T-cell (primary cell): ENCODE data around the gene PGM1. TPM values are rescaled to one million over a fixed set of nuclear protein-coding genes. Genes with fewer than 3 reads are reported as not detected.
"Not testable (repeated sequence)": the region's sequence is repeated elsewhere in the genome, so short reads cannot be mapped to it uniquely, and the experiment has no call there.

Source experiments
- ATAC-seq, 4 experiments: fragments of 200-7000 bp in 3 of 4; fragments of 150-1000 bp in 1 of 4; cut with Tn5 transposase; replicated peaks in 1 of 4; 1 replicate in 3 of 4; 2 replicates in 1 of 4; pipeline ENCODE4 v1.10.0; 2021; ENCODE audit warnings: moderate library complexity in 3 of 4, mild to moderate bottlenecking in 2 of 4, moderate number of reproducible peaks in 1 of 4
- CTCF ChIA-PET, 2 donors: fragments of 300-600 bp; sonication (Branson Sonifier 250); formaldehyde crosslinking; loops; one replicate each; lab custom pipeline; 2022; ENCODE audit warnings: antibody characterized with exemption in 2 of 2; lab: Charles Lee
- POLR2A ChIA-PET, 2 donors: fragments of 300-600 bp; sonication (Branson Sonifier 250); formaldehyde crosslinking; loops; one replicate each; lab custom pipeline; 2022; ENCODE audit warnings: antibody characterized with exemption in 2 of 2; lab: Charles Lee
- DNase-seq, 35 experiments: peaks; one replicate each; pipeline versions ENCODE4 v3.0.0 to v3.0.0-alpha.2; 2013 to 2023
- H3K27ac ChIP-seq: one replicate; pipeline ENCODE4 v1.5.1; 2013; ENCODE audit warnings: low read length
- H3K27me3 ChIP-seq, 2 experiments: replicated peaks in 1 of 2; 1 replicate in 1 of 2; 2 replicates in 1 of 2; pipeline versions ENCODE4 v1.6.1 to v1.7.0; 2013; ENCODE audit warnings: low read length in 1 of 2, mixed read lengths in 1 of 2; ENCODE audit not compliant: control insufficient read depth in 2 of 2, insufficient read depth in 2 of 2; ENCODE audit errors: extremely low read depth in 1 of 2
- H3K36me3 ChIP-seq, 2 donors: 1 replicate in 1 of 2; 2 replicates in 1 of 2; pipeline versions ENCODE4 v1.6.1 to v1.7.0; 2013; ENCODE audit warnings: low read length in 1 of 2; ENCODE audit not compliant: control insufficient read depth in 2 of 2, insufficient read depth in 1 of 2; ENCODE audit errors: extremely low read depth in 1 of 2
- H3K4me1 ChIP-seq, 2 experiments: 1 replicate in 1 of 2; 2 replicates in 1 of 2; pipeline versions ENCODE4 v1.6.1 to v1.7.0; 2013; ENCODE audit warnings: low read length in 2 of 2, mixed read lengths in 1 of 2; ENCODE audit not compliant: insufficient read depth in 2 of 2, control insufficient read depth in 1 of 2; ENCODE audit errors: extremely low read depth in 1 of 2
- H3K4me3 ChIP-seq, 2 donors: 1 replicate in 1 of 2; 2 replicates in 1 of 2; pipeline versions ENCODE4 v1.5.1 to v1.7.0; 2013; ENCODE audit warnings: mild to moderate bottlenecking in 2 of 2, low read length in 1 of 2, moderate library complexity in 1 of 2; ENCODE audit not compliant: control insufficient read depth in 1 of 2; ENCODE audit errors: extremely low read depth in 1 of 2
- H3K9me3 ChIP-seq: 2 replicates; pipeline ENCODE4 v1.7.0; 2013
- H3K27ac Mint-ChIP-seq, 2 donors: one replicate each; pipeline ENCODE4 v1.8.0; 2020 to 2021; ENCODE audit warnings: mild to moderate bottlenecking in 2 of 2, mixed read lengths in 2 of 2
- H3K27me3 Mint-ChIP-seq, 2 donors: one replicate each; pipeline ENCODE4 v1.8.0; 2021 to 2022; ENCODE audit warnings: mixed read lengths in 2 of 2
- H3K36me3 Mint-ChIP-seq: one replicate; pipeline ENCODE4 v1.8.0; 2021; ENCODE audit warnings: mixed read lengths
- H3K4me1 Mint-ChIP-seq, 3 donors: one replicate each; pipeline ENCODE4 v1.8.0; 2020 to 2022; ENCODE audit warnings: mixed read lengths in 3 of 3, mild to moderate bottlenecking in 1 of 3
- H3K4me3 Mint-ChIP-seq, 3 donors: one replicate each; pipeline ENCODE4 v1.8.0; 2020 to 2022; ENCODE audit warnings: mild to moderate bottlenecking in 3 of 3, mixed read lengths in 3 of 3, moderate library complexity in 3 of 3
- H3K9me3 Mint-ChIP-seq, 3 donors: one replicate each; pipeline ENCODE4 v1.8.0; 2020 to 2022; ENCODE audit warnings: mixed read lengths in 3 of 3
- WGBS: methylation state at CpG from one replicate; pipeline ENCODE4 v1.1.5; 2013; ENCODE audit warnings: missing lambda C conversion rate; ENCODE audit not compliant: insufficient coverage; 5-methylcytosine and 5-hydroxymethylcytosine counted together
- total RNA-seq, 35 experiments: library from RNA in 6 of 35; stranded (reverse) in 6 of 35; fragments of 120-200 nt in 1 of 35; gene quantifications; one replicate each; pipeline versions ENCODE4 v1.2.1 to v1.2.4 and lab custom pipeline; 2013 to 2026

Gene PGM1
- total RNA-seq, 5 donors from 2014 or later (not counting 1 experiment from before 2014, with no cell fraction given), result 12.2 to 17.3 (median 15.5) TPM

GRCh38 chr1:63557365-63557987, 35.7 kb upstream of the PGM1 start:
- no CpG with 5 or more reads among the region's 6 CpGs for WGBS
- ChIA-PET POLR2A (no interaction called here), CTCF (interaction anchor here in 1 of 2 donors (0.6 to 0.7 kb wide), 6 partner anchors 19 to 1239 kb away, joined by 3 to 5 read pairs (median 4); no protein-coding TSS in a partner anchor)
- no peak overlapping the region for H3K4me3 ChIP-seq
- H3K36me3 ChIP-seq, result peaks cover 0 to 5% of the 10 kb centered on the region in 2 donors
- H3K27me3 ChIP-seq, result no peaks in the 10 kb centered on the region
- Mint-ChIP-seq H3K27me3 (no peaks in the 10 kb centered on the region), H3K4me1 (peaks cover 0 to 2% (median 1%) of the 10 kb centered on the region in 3 donors), H3K27ac (no peak overlapping the region), H3K36me3 (peaks cover 23% of the 10 kb centered on the region), H3K4me3 (no peak overlapping the region), H3K9me3 (no peaks in the 10 kb centered on the region)
- no peak overlapping the region for H3K27ac ChIP-seq
- DNase-seq, result peak in 3 of 35 experiments; percentile 2 to 19 (median 5)
- no peak for ATAC-seq
- no peaks in the 10 kb centered on the region for H3K4me1 ChIP-seq
- no peaks in the 10 kb centered on the region for H3K9me3 ChIP-seq

GRCh38 chr1:63559357-63559756, 33.9 kb upstream of the PGM1 start:
- CTCF ChIA-PET, result no interaction called here
- Mint-ChIP-seq H3K4me3 (no peak overlapping the region), H3K36me3 (peaks cover 28% of the 10 kb centered on the region), H3K27me3 (no peaks in the 10 kb centered on the region), H3K27ac (no peak overlapping the region), H3K9me3 (no peaks in the 10 kb centered on the region), H3K4me1 (peaks cover 0 to 2% (median 1%) of the 10 kb centered on the region in 3 donors)
- peaks cover 0 to 5% of the 10 kb centered on the region in 2 donors for H3K36me3 ChIP-seq
- DNase-seq (no peak), ATAC-seq (no peak)
- H3K4me1 ChIP-seq, result no peaks in the 10 kb centered on the region
- no peak overlapping the region for H3K27ac ChIP-seq
- WGBS, result no CpG with 5 or more reads among the region's 2 CpGs
- no peak overlapping the region for H3K4me3 ChIP-seq
- no peaks in the 10 kb centered on the region for H3K27me3 ChIP-seq
- no peaks in the 10 kb centered on the region for H3K9me3 ChIP-seq
- POLR2A ChIA-PET, result interaction anchor here in 1 of 2 donors (0.7 kb wide), 1 partner anchor 673 kb away, joined by 3 read pairs; no protein-coding TSS in a partner anchor

- H3K4me1 ChIP-seq, result no peaks in the 10 kb centered on the region
- Mint-ChIP-seq H3K9me3 (no peaks in the 10 kb centered on the region), H3K36me3 (peaks cover 35% of the 10 kb centered on the region), H3K27ac (no peak overlapping the region), H3K4me3 (no peak overlapping the region), H3K4me1 (no peaks in the 10 kb centered on the region), H3K27me3 (no peaks in the 10 kb centered on the region)
- H3K9me3 ChIP-seq, result no peaks in the 10 kb centered on the region
- no peak overlapping the region for H3K4me3 ChIP-seq
- peaks cover 0 to 5% of the 10 kb centered on the region in 2 donors for H3K36me3 ChIP-seq
- no peak for DNase-seq
- CTCF ChIA-PET, result no interaction called here
- no peak for ATAC-seq
- no peak overlapping the region for H3K27ac ChIP-seq
- no peaks in the 10 kb centered on the region for H3K27me3 ChIP-seq
- POLR2A ChIA-PET, result no interaction called here
These were observed 29.5 kb upstream of the PGM1 start for GRCh38 chr1:63563745-63564144.

GRCh38 chr1:63569068-63569467, 24.1 kb upstream of the PGM1 start:
- H3K4me1 Mint-ChIP-seq, result no peaks in the 10 kb centered on the region
- H3K4me3 Mint-ChIP-seq, result no peak overlapping the region
- POLR2A ChIA-PET, result no interaction called here
- ATAC-seq (no peak), DNase-seq (no peak)
- WGBS, result no CpG with 5 or more reads among the region's 4 CpGs
- H3K9me3 Mint-ChIP-seq, result no peaks in the 10 kb centered on the region
- H3K27ac Mint-ChIP-seq, result no peak overlapping the region
- H3K36me3 Mint-ChIP-seq, result peaks cover 16% of the 10 kb centered on the region
- no peak overlapping the region for H3K4me3 ChIP-seq
- H3K27me3 ChIP-seq, result no peaks in the 10 kb centered on the region
- H3K27ac ChIP-seq, result no peak overlapping the region
- no peaks in the 10 kb centered on the region for H3K4me1 ChIP-seq
- no peaks in the 10 kb centered on the region for H3K27me3 Mint-ChIP-seq
- H3K36me3 ChIP-seq, result no peaks in the 10 kb centered on the region
- CTCF ChIA-PET, result no interaction called here
- no peaks in the 10 kb centered on the region for H3K9me3 ChIP-seq

GRCh38 chr1:63569640-63570316, 23.4 kb upstream of the PGM1 start:
- Mint-ChIP-seq H3K27ac (no peak overlapping the region), H3K27me3 (no peaks in the 10 kb centered on the region), H3K9me3 (no peaks in the 10 kb centered on the region), H3K4me3 (no peak overlapping the region), H3K4me1 (no peaks in the 10 kb centered on the region), H3K36me3 (peaks cover 10% of the 10 kb centered on the region)
- H3K4me1 ChIP-seq, result no peaks in the 10 kb centered on the region
- H3K9me3 ChIP-seq, result no peaks in the 10 kb centered on the region
- POLR2A ChIA-PET, result no interaction called here
- no peaks in the 10 kb centered on the region for H3K27me3 ChIP-seq
- ATAC-seq (no peak), DNase-seq (no peak)
- no peak overlapping the region for H3K27ac ChIP-seq
- no CpG with 5 or more reads among the region's 3 CpGs for WGBS
- CTCF ChIA-PET, result no interaction called here
- no peaks in the 10 kb centered on the region for H3K36me3 ChIP-seq
- H3K4me3 ChIP-seq, result no peak overlapping the region

- not testable (repeated sequence) for H3K36me3 Mint-ChIP-seq
These were observed 20.5 kb upstream of the PGM1 start for GRCh38 chr1:63572686-63573085.

More at GRCh38 chr1:63572686-63573085, 20.5 kb upstream of the PGM1 start:
- H3K27ac Mint-ChIP-seq, H3K9me3 ChIP-seq, H3K36me3 ChIP-seq, H3K27ac ChIP-seq, H3K9me3 Mint-ChIP-seq, H3K4me3 Mint-ChIP-seq, H3K27me3 ChIP-seq, H3K4me3 ChIP-seq, H3K4me1 ChIP-seq, H3K4me1 Mint-ChIP-seq, ATAC-seq, POLR2A ChIA-PET, DNase-seq, H3K27me3 Mint-ChIP-seq: not testable (repeated sequence)
- 100% methylated on average over 4 of the region's 8 CpGs for WGBS
- CTCF ChIA-PET, result interaction anchor here in 1 of 2 donors (0.8 kb wide), 1 partner anchor 17 kb away, joined by 3 read pairs; no protein-coding TSS in a partner anchor
